Stimulated activated CD4-positive, alpha-beta T cell treated with anti-CD3 and anti-CD28 coated beads, Interleukin-12 subunit alpha, Interleukin-12 subunit beta, amount 100 ng/mL, for 48 hours (primary cell): ENCODE data around the gene MTHFD2.
"Not testable (repeated sequence)": the region's sequence is repeated elsewhere in the genome, so short reads cannot be mapped to it uniquely, and the experiment has no call there.

Experiments used
- DNase-seq, 3 donors: peaks; one replicate each; pipeline ENCODE4 v3.0.0-alpha.2; 2020; ENCODE audit warnings: low read depth in 2 of 3, low spot score in 1 of 3

Gene MTHFD2

GRCh38 chr2:74227646-74228045, 29.2 kb downstream of the MTHFD2 start:
- no peak for DNase-seq

- no peak for DNase-seq
Observed at GRCh38 chr2:74228772-74229171, 30.4 kb downstream of the MTHFD2 start.

DNA sequence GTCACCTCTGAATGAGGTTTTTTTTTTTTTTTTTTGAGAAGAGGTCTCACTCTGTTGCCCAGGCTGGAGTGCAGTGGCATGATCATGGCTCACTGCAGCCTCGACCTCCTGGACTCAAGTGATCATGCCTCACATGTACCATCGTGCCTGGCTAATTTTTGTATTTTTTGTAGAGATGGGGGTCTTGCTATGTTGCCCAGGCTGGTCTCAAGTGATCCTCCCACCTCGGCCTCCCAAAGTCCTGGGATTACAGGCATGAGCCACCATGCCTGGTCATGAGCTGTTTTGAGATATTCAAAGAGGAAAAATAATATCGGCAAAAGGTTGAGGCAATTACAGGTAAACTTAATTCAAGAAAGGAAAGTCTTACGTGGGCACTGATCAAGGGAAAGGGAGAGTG, 31.4 kb downstream of the MTHFD2 start:
- not testable (repeated sequence) for DNase-seq

GRCh38 chr2:74232426-74232825, 34.0 kb downstream of the MTHFD2 start:
- no peak for DNase-seq

DNA sequence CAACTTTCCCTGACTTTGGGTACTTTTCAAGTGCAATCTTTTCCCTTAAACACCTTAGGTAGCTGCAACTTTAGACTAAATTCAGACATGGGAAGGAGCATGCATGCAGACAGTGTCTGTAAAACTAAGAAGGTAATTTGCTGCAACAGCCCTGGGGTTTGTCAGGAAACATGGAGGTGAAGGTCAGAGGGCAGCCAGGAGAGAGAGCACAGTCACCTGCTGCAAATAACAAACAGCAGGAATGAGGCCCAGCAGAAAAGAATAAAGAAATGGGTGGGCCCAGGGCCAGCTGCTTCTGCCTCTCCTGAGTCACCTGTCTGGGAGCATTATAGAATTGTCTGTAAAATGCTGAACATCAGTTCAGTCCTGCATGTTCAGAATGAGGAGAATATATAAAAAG, 35.2 kb downstream of the MTHFD2 start:
- no peak for DNase-seq

DNA sequence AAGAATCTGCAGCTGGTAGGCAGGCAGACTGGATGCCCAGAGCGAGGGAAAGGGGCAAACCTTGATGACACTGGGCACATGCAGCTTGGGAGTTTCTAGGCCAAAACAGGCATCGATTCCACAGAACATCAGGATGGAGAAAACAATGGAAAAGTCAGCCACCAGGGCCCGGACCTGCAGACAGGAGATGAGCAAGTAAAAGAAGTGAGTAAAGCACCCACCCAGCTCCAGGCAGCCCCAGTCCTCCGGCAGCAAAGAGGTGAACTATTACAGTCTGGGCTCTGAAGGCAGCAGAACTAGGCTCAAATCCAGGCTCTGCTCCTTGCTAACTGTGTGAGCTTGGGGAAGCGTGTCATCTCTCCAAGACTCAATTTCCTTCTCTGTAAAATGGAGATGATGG, 36.6 kb downstream of the MTHFD2 start:
- DNase-seq, result no peak

GRCh38 chr2:74238879-74239278, 40.5 kb downstream of the MTHFD2 start:
- DNase-seq, result no peak

- DNase-seq, result no peak
Observed at GRCh38 chr2:74239346-74239745, 40.9 kb downstream of the MTHFD2 start.

DNA sequence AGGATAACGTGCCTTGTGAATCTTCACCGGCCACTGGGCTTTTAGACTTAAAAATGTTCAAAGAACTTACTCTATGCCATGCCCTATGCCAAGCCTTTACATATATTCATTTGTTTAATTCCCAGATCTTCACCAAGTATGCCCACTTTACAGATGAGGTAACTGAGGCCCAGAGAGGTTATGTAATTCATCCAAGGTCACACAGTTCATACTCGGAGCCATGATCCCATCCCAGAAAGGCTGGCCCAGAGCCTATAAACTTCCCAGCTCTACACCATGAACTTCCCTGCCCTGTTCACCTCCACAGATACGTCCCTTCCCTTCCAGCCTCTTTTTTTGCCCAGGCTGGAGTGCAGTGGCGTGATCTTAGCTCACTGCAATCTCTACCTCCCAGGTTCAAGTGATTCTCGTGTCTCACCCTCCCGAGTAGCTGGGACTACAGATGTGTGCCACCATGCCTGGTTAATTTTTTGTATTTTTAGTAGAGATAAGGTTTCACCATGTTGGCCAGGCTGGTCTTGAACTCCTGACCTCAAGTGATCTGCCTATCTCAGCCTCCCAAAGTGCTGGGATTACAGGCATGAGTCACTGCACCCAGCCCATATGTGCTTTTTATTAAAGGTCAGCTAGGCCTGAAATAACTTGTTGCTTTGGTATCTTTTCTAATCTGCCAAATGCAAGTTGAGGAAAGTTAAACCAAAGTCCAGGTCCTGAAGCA, 44.1 kb downstream of the MTHFD2 start:
- no peak for DNase-seq

GRCh38 chr2:74244286-74244685, 45.9 kb downstream of the MTHFD2 start:
- DNase-seq, result no peak

DNA sequence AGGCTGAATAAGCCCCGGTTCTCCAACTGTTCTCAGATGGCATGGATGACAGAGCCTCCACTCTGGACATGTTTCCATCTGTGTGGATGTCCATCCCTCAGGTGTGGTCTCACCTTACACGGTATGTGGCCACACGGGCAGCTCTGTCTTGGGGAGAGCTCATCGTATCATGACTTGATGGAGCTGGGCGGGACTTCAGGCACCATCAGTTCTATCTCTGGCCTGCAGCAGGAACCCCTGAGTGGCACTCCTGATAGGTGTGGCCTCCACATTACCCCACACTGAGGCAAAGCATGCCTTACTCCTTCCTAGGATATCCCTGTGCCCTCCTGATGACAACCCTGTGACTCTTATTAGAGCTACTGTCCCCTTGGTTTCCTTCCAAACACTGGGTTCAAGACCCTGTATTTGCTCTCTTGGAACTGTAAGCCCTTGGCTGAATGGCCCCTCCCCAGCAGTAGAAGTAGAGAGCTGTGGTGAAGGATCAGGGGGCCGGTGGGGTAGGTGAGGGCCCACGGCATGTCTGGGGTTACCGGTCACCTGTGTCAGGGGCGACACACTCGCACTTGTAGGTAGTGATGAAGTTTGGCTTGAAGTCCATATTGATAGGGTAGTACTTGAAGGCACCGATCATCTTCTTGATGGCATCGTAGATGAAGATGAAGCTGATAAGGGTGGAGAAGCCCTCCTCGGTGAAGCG, 48.2 kb downstream of the MTHFD2 start:
- no peak for DNase-seq

- no peak for DNase-seq
Observed at GRCh38 chr2:74249406-74250122, 51.1 kb downstream of the MTHFD2 start.

DNA sequence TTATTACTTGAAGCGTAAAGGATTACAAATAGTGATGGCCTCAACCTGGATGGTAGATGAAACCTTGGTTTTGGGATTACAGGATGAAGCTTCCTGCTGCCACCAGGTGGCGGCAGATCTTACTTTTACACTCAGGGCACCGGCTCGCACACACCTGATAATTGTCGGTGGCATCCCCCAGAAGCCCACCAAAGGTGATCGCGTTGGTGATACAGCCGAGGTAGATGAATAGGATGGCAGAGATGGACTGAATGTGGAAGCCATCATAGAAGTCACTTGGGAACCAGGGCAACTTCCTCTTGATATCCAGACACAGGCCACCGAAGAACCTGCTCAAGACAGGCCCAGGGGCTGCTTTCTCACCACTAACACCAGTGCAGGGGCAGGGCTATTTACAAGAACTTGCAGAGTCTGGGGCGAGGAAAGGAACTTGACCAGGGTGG, 51.8 kb downstream of the MTHFD2 start:
- peak; percentile 15 to 42 (median 35) for DNase-seq

DNA sequence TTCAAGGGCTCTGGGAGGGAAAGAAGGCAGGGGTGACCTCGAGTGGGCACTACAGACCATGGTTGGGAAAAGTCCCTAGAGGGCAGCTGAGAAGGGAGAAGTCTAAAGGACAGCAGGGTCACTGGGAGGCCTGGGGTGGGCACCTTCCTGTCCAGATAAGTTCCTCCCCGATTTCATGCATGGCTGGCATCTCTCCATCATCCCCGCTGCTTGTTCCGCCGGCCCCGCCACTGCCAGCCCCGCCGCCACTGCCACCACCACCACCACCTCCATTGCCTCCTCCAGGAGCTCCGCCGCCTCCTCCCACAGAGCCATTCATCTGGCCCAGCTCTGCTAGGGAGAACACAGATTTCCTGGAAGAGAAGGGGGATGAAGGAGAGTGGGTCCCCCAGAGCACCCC, 53.6 kb downstream of the MTHFD2 start:
- no peak for DNase-seq

DNA sequence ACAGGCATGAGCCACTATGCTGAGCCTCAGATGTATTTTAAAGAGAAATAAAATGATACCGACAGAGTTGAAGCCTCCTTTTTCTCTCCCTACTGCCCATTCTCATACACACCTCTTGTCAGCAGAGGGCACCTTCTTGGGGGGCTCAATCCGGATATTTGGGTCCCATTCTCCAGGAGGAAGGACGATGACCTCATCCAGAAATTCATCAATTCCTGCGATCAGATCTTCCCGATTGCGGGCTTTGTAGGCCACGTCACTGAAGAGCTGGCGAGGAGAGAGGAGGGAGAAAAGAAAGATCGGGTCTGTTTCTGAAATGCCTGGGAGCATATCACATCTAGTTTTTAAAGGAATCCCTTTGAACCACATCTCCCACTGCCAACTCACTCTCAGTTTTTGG, 54.4 kb downstream of the MTHFD2 start:
- no peak for DNase-seq

DNA sequence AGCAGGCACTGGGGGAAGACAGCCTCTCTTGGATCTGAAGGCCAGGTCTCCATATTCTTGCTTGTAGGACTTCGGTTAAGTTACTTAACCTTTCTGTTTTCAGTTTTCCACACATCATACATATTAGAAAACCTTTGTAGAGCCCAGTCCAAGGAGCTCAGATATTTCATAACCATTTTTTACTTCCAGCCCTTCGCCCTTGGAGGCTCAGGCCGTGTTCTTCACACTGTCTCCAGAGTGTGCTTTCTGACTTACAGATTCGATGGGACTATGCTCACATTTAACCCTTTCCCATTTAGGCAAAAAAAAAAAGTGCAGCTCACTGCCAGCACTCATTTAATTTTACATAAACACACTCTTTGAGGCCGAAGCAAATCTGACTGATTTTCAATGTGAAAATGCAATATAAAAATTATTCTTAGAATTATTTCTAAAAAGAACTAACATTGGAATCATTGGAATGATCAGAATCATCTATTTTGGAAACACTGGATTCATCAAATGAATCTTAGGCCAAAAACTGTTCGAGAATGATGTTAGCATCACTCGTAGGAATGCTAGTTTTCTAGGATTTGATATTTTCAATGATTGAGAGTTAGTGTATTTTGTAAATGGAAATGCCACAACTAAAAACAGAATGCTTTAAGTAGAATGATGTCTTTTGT, 55.0 kb downstream of the MTHFD2 start:
- no peak for DNase-seq

GRCh38 chr2:74253971-74254310, 55.5 kb downstream of the MTHFD2 start:
- DNase-seq, result no peak

- DNase-seq, result no peak
Observed at GRCh38 chr2:74255660-74256213, 57.3 kb downstream of the MTHFD2 start.

GRCh38 chr2:74259191-74259590, 60.8 kb downstream of the MTHFD2 start:
- no peak for DNase-seq

- no peak for DNase-seq
Observed at GRCh38 chr2:74259733-74260132, 61.3 kb downstream of the MTHFD2 start.

DNA sequence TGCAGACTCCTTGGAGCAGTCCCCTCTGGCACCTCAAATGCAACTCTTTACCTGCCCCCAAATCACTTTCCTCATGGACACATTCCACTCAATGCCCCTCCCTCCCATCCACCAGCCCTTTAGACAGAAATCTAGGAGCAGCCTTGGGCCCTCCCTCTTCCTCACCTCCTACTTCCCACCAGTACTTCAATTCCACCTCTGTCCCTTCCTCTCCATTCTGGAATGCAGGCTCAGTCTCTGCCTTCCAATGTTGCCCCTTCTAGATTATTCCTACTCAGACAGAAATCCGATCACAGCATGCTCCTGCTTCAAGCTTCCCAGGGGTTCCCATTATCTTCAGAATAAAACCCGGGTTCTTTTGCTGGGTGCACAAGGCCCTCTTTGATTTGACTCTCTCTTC, 62.1 kb downstream of the MTHFD2 start:
- DNase-seq, result no peak
